NOMO-1 (cell line): Measurements from ENCODE around the gene CST11.

Experiments used
- DNase-seq, 2 experiments: peaks; one replicate each; lab custom pipeline; 2025; ENCODE audit not compliant: unreplicated experiment in 2 of 2; lab: John Stamatoyannopoulos, UW

Gene CST11

GRCh38 chr20:23454816-23455215 lies 2.1 kb upstream of the CST11 start:
- no peak for DNase-seq

GRCh38 chr20:23453549-23454543 lies 1.2 kb upstream of the CST11 start:
- DNase-seq: no peak

GRCh38 chr20:23451956-23452487 lies 654 bp downstream of the CST11 start:
- DNase-seq: no peak

GRCh38 chr20:23450877-23451276 lies 1.8 kb downstream of the CST11 start:
- no peak for DNase-seq

DNA sequence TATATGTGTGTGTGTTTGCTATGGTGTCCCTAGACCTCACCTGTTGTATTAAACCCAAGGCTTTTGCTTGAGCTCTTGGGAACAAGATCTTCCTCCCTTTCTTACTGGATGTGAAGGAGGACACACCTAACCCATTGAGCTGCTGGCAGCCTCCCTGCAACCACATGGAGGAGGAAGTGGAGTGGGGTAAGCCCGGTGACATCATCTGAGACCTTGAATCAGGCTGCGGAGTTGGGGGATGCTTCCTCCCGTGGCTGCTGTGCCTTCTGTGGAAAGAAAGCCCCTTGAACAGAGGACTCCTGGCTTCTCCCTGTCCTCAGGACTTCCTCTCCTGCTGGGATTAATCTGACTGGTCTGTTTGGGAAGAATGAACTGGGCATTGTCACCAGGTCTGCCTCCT lies 3.3 kb downstream of the CST11 start:
- DNase-seq: peak in 1 of 2 experiments; percentile 25

DNA sequence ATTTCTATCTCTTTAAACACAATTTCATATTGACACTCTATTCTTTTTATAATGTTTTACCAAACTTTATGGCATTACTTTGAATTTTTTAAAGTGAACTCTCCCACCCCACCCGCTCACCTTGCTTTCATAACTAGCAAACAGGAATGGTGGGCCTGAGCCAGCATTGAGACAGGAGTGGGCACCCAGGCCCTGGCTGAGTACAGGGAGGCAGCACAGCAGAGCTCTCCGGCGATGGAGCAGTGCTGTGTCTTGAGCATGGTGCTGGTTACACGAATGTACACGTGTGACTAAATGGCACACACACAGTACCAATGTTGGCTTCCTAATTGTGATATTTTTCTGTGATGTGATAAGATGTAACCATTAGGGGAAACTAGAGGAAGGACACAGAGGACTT lies 4.5 kb downstream of the CST11 start:
- DNase-seq: no peak

GRCh38 chr20:23446505-23446904 lies 6.2 kb downstream of the CST11 start:
- peak; percentile 8 to 22 for DNase-seq

GRCh38 chr20:23445596-23446217 lies 7.0 kb downstream of the CST11 start:
- no peak for DNase-seq

GRCh38 chr20:23444859-23445258 lies 7.8 kb downstream of the CST11 start:
- no peak for DNase-seq

DNA sequence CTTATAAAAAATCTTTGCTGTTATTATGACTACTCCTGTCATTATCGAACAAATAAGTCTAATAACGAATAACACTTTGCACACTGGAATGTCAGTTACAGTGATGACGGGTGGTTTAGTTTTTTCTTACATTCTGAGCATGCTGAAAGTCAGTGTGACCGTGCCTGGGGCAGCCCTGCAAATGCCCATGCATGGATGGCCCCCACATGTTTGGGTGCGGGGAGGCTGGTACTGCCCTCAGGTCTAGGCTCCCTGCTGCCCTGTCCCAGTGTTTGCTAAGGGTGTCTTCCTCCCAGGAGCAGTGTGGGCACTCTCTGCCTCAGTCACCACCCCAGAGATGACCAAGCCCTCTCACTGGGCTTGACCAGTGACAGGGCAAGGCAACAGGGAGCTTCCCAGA lies 10.2 kb downstream of the CST11 start:
- DNase-seq: no peak

DNA sequence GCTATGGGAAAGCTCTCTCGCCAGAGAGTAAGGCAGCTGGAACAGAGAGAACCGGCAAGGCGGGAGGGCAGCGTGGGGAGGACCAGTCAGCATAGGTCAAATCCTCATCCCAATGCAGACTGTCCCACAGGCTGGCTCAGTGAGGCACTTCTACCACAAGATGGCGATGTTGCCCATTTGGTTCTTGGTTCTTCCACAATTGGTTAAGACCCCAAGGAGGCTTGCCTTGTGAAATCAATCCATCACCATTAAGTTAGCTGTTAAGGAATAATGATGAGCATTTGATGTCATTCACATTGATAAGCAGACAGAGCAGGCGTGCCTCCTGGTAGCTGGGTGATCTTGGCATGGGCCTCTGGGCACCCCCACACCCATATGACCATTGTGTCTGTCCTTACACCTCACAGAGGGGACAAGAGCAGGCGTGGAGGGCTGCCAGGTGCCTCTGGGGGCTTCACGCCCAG lies 10.8 kb downstream of the CST11 start:
- peak; percentile 2 to 50 for DNase-seq

DNA sequence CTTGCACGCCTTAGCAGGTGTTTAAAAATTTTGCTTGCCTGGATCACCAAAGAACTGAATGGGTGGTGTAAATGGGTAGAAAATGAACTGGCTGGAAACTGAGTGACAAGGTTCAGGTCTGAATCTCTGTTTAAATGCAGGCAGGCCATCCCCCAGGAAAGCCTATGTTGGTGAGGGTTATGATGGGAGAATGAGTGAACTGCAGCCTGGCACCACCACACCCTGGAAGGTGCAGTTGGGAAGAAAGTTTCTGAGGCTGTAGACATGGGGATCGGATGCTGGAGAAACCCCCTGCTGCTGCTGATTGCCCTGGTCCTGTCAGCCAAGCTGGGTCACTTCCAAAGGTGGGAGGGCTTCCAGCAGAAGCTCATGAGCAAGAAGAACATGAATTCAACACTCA lies 12.7 kb downstream of the CST11 start:
- DNase-seq: no peak

GRCh38 chr20:23438661-23439060 lies 14.0 kb downstream of the CST11 start:
- no peak for DNase-seq

- DNase-seq: no peak
Measured at GRCh38 chr20:23437126-23437899, 15.4 kb downstream of the CST11 start.

- no peak for DNase-seq
Measured at GRCh38 chr20:23436681-23437080, 16.0 kb downstream of the CST11 start.

DNA sequence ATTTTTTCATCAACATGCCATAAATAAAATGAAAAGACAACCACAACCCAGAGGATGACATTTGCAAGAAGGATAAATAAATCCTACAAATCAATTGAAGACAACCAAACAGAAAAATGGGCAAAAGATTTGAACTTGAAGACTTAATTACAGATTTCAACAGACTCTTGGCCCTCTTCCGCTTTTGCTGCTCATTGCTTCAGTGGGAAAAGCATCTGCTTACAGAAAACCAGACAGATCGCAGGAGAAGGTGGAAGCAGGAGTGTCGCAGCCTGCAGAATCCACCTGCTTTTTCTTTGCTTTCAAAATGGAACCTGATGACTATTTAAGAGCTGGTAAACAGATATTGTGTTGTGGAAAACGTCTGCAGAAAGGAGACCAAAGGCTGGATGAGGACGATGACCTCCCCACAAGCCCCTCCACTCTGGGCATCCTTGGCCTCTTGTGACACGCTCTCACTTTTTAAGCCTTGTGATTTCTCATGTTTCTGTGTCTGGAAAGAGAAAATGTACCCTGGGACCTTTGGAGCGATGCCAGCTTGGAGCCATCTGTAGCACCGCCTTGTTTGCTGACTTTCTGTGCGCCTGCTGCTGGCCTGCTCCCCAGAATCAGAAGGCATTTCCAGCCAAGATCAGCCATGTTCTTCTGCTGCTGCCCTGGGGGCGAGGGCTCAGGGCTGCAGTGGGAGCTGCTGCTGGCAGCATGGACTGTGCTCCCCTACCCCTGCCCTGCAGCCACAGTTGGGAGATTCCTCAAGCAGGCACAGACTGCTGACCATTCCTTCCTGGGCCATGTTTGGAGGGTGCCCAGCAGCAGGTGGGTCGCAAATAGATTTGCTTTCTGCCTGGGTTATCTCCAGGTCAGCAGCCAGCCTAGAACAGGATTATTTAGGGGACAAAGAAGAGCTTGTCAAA lies 16.8 kb downstream of the CST11 start:
- DNase-seq: peak in 1 of 2 experiments; percentile 13

GRCh38 chr20:23434521-23435313 lies 18.0 kb downstream of the CST11 start:
- no peak for DNase-seq

- no peak for DNase-seq
Measured at GRCh38 chr20:23433628-23434027, 19.0 kb downstream of the CST11 start.

DNA sequence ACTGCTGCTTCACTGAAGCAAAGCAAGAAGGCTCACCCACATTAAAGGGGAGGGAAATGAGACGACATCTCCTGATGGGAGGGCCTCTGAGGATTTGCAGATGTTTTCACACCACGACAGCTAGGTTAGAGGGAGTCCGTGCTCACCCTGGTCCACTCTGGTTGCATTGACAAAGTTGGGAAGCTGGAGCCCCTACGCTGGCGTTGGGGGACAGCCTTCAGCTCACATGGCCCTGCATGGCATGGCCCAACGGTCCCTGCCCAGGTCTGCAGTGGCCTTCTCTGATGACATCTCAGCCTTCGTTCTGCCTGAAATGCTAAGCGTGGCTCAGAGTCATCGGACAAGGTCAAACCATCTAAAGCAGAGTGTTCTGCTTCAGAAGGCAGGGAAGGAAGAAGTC lies 27.5 kb downstream of the CST11 start:
- no peak for DNase-seq
